D721Med (cell line): ENCODE data around the gene ATM.

Experiments
- DNase-seq: peaks from one replicate; pipeline ENCODE4 v3.0.0; 2011; ENCODE audit warnings: low spot score; ENCODE audit not compliant: insufficient read length
- FAIRE-seq: peaks from 2 replicates; lab custom pipeline; 2011; peaks lifted over from hg19 to GRCh38; lab: Jason Lieb, UNC
- TF ChIP-seq, protein P1 (sequence below): IDR thresholded peaks from 2 replicates; pipeline ENCODE4 v1.5.1; 2012; ENCODE audit warnings: mild to moderate bottlenecking, control low read depth; ENCODE audit not compliant: insufficient read depth; ENCODE audit errors: missing control alignments

ATM gene

DNA sequence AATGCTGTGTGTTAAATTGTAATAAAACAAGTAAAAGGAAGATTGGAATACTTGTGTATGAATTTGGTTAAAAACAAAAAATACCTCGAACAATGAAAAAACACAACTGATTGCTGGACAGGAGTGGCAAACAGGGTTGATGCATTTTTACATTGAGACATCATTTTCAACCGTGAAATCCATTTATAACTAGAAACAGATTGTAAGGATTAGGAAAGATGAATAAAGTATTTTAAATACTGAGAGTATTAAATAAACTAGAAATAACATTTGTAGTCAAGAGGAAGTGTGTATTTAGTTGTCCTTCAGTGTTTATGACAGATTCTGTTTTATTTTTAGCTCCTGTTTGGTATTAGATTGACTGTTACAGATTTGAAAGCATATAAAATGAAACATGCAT lies 5.4 kb downstream of the ATM start:
- FAIRE-seq (no peak), DNase-seq (no peak)
- TF ChIP-seq, protein P1, sequence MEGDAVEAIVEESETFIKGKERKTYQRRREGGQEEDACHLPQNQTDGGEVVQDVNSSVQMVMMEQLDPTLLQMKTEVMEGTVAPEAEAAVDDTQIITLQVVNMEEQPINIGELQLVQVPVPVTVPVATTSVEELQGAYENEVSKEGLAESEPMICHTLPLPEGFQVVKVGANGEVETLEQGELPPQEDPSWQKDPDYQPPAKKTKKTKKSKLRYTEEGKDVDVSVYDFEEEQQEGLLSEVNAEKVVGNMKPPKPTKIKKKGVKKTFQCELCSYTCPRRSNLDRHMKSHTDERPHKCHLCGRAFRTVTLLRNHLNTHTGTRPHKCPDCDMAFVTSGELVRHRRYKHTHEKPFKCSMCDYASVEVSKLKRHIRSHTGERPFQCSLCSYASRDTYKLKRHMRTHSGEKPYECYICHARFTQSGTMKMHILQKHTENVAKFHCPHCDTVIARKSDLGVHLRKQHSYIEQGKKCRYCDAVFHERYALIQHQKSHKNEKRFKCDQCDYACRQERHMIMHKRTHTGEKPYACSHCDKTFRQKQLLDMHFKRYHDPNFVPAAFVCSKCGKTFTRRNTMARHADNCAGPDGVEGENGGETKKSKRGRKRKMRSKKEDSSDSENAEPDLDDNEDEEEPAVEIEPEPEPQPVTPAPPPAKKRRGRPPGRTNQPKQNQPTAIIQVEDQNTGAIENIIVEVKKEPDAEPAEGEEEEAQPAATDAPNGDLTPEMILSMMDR: no peak

GRCh38 chr11:108233277-108233945 lies 10.5 kb downstream of the ATM start:
- TF ChIP-seq, protein P1: no peak
- DNase-seq (no peak), FAIRE-seq (no peak)

GRCh38 chr11:108235192-108235591 lies 12.3 kb downstream of the ATM start:
- TF ChIP-seq, protein P1: no peak
- FAIRE-seq: no peak
- no peak for DNase-seq

DNA sequence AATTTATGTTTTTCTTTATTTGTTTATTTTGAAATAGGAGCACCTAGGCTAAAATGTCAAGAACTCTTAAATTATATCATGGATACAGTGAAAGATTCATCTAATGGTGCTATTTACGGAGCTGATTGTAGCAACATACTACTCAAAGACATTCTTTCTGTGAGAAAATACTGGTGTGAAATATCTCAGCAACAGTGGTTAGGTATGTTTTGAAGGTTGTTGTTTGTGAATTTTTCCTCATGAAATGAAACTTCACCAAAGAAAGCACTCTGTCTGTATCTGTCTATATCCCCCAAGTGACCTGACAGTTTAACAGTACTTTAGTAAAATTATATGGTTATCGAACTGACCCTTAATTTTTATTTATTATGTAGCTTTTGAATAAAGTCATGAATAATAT lies 12.8 kb downstream of the ATM start:
- FAIRE-seq: no peak
- no peak for DNase-seq
- TF ChIP-seq, protein P1: no peak

DNA sequence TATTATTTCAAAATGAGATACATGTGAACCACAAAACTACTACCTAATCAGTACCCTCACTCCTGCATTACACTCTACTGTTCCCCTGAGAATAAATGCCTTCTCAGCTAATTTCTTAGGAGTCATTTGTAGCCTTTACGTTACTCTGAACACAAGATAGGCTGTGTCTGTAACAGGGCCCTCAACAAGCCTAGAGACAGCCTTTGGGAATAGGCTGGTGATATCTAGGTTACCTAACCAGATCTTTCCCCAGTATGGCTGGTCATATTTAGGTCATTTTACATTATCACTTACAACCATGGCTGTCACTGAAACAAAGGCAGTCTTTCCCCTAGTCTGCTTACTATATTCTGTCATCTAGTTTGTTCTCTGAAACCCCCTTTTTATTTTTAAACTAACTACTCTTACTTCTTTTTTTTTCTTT lies 14.2 kb downstream of the ATM start:
- no peak for DNase-seq
- TF ChIP-seq, protein P1: no peak
- FAIRE-seq: no peak

GRCh38 chr11:108239076-108239475 lies 16.2 kb downstream of the ATM start:
- DNase-seq: no peak
- TF ChIP-seq, protein P1: no peak
- no peak for FAIRE-seq

GRCh38 chr11:108241330-108242037 lies 18.6 kb downstream of the ATM start:
- FAIRE-seq (peak; percentile 44), DNase-seq (no peak)
- TF ChIP-seq, protein P1: no peak
